ENCODE measurements around the gene GREB1L. TPM values are rescaled to one million over a fixed set of nuclear protein-coding genes. Genes with fewer than 3 reads are reported as not detected.

Gene GREB1L
- total RNA-seq, 1 donor from 2014 or later, result 8.0 TPM

DNA sequence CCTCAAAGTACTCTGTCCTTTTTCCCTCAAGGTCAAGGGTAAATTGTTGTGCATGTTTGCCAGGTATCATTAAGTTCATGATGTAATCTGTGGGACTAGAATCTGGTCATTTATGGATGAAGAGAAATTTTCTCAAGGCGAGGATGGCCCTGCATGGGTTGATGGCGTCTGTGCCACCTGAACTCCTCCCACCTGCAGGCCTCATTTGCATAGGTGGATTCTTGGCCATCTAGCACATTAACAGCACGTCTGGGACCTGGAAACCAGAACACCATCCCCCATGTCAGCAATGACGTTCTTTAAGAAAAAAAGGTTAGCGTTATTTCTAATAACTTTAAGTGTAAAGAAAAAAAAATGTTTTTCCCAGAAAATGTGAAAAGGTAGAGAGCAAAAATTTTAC, 212.7 kb downstream of the GREB1L start:
- intact Hi-C loops (cut with DNase I), result no loop called here
- no peak for DNase-seq
- ATAC-seq (ENCODE audit: poor library complexity), result no peak

DNA sequence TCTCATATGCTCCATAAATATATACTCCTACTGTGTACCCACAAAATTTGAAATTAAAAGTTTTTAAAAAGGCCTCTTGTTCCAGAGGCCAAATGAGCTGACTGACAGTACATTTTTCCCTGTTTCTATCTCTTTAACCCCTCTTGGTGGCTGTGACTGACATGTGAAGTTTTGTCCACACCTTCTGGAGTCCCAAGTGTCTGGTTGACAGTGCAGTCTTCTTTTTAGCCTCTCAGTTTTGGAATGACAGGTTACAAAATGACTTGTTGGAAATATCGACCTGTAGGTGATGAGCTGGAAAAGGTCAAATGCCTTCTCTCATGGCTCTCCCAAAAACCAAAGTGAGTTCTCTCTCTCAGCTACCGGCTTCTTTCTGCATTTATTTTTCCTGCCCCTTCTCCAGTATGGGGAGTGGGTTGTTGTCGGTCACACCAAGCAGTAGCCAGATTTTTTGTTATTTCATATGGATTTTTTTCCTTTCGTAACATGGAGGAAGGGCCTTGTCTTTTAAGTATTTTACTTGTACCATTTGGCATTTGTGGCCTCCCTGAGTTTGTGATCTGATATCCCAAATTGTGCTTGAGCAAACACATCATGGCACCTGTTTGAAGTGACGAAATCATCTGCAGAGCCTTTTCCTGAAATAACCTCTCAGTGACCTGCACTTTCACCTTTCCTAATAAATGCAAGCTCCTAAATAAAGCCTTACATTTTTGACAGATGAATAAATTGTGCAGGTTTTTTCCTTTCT, 214.6 kb downstream of the GREB1L start:
- DNase-seq, result no peak
- intact Hi-C loops (cut with DNase I), result no loop called here
- ATAC-seq (ENCODE audit: poor library complexity), result no peak

DNA sequence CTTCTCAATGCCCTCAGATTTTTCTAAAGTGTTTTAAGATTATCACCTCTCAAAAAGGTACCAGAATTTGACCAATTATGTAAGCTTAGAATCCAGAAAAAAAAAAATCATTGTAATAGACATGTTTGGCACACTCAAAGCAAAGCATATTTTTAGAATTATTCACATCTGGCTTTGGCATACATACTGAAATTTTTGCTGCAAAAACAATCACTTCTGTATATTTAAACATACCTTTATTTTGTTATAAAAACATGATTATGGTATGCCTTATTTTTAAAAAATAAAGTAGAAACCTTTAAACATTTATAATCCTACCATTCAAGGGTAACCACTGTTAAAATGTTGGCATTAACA, 215.1 kb downstream of the GREB1L start:
- intact Hi-C loops (cut with DNase I), result no loop called here
- DNase-seq, result no peak
- ATAC-seq (ENCODE audit: poor library complexity), result no peak

DNA sequence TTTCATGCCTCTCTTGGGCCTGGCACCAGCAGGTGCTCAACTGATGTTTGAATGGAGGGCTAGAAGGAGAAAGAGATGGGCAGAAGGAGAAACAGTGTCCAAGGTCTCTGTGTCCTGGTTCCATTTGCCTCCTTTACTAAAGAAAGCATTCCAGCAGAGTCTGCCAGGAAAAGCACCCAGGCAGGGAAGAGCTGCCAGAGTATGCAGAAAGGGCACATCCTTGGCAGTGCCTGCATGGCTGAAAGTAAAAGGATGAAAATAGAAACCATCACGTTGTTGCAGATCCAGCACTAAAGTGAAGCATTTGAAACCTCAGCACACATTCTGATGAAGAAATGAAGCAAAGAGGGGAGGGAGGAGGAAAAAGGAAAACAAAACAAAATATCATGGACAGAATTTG, 216.3 kb downstream of the GREB1L start:
- ATAC-seq (ENCODE audit: poor library complexity) (peak; percentile 86), DNase-seq (peak; percentile 64)
- intact Hi-C loops (cut with DNase I), result no loop called here

DNA sequence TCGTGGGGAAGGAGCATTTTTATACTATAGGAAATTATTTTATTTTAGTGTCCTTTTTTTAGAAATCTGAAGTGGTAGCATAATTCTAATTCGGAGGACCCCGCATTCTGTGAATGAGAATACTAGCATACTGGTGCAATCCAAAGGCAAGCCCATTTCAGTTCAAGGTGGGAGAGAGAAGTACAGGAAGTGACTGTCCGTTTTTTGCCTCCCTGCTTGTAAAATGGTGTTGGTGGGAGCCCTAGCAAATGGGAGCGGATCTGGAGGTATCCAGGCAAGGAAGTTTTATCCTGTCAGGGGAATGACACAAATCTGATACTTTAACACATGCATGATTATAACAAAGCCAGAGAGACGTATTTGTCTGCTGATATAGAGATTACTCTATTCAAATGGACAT, 216.8 kb downstream of the GREB1L start:
- peak; percentile 40 for ATAC-seq (ENCODE audit: poor library complexity)
- no peak for DNase-seq
- intact Hi-C loops (cut with DNase I), result no loop called here

DNA sequence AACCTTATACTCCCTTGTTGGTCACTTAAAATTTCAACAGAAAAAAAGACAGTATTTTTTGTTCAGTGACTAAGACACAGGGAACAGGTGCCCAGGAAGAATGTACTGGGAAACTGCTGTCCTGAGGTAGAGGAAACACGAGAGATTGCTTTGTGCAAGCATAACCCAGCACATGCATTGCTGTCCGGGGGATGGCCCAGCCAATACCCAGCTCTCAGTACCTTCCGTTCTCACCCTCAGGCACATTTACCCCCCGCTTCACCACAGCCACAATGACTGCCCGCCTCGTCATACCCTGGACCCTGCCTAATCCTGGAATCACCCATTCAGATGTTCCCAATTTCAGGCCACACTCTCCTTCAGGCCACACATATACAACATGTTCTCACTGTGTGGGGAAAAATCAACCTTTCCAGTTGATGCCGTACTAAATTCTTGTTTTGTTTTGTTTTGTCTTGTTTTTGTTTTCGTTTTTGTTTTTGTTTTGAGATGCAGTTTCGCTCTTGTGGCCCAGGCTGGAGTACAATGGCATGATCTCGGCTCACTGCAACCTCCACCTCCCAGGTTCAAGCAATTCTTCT, 217.8 kb downstream of the GREB1L start:
- no peak for DNase-seq
- intact Hi-C loops (cut with DNase I), result no loop called here
- ATAC-seq (ENCODE audit: poor library complexity), result peak; percentile 11

DNA sequence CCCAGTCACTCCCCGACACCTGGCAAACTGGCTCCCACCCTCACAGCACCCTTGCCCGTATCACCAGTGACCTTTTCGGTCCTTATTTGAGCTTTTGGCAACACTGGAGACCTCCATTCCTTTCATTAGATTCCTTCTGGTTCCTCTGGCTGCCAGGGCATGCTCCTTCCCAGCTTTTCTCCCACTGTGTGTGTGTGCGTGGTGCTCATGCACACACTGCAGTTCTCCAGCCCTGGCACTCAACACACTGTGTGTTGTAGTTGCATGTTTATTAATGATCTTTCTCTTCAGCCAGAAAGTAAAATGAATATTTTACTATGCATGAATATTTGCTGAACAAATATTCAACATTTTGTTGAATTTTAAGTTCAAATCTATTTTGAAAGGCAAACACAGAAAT, 219.4 kb downstream of the GREB1L start:
- intact Hi-C loops (cut with DNase I), result no loop called here
- peak; percentile 19 for ATAC-seq (ENCODE audit: poor library complexity)
- DNase-seq, result no peak

DNA sequence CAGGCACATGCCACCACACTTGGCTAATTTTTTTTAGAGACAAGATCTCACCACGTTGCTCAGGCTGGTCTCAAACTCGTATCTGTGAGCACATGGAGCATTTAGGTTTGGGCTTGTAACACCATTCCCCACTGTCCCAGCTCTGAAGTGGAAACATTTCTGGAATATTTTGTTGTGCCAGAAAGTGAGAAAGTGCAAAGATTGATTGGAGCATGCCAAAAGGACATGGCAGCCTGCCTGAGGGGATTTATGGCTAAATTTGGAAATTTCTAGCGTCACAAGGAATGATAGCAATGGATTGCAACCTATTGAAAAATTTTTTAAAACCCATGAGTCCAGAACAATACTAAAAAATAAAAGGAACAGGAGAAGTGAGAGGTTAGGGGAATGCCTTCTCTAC, 221.7 kb downstream of the GREB1L start:
- ATAC-seq (ENCODE audit: poor library complexity), result no peak
- DNase-seq, result no peak
- intact Hi-C loops (cut with DNase I), result no loop called here

DNA sequence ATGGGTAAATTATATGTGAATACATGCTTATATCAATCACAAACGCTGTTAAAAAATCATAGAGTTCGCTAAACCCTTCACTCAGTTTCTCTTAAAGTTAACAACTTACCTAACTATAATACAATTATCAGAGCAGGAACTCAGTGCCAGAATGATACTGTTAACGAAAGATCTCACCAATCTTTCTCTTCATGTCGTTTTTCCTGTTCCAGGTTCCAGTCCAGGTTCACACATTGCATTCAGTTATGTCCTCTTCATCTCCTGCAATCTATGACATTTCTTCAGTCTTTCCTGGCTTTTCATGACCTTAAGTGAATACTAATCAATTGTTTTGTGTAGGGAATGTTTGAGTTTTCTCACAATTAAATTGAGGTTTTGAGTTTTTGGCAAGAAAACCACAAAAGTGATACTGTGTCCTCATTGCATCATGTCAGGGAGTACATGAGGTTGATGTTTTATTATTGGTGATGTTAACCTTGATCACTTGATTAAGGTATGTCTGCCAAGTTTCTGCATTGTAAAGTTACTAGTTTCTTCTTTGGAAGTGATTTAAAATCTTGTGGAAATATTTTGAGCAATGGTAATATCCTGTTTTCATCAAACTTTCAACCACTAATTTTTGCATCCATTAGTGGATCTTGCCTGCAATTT, 226.6 kb downstream of the GREB1L start:
- intact Hi-C loops (cut with DNase I), result no loop called here

DNA sequence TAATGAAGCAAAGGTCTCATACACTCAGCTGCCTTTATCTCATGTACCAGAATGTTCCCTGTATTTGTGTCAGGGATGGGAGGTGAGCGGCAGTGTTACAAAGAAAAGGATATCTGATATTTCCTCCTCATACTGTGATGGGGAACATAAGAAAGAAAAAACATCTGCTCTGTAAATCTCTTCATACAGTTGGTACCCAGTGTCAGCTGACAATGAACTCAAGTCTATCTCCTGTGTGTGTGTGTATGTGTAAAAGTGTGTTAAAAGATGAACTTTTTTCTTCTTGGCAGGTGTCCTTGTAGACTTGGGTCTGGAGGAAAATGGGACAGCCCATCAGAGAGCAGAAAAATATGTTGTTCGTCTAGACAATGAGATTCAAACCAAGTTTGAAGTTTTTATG, 230.7 kb downstream of the GREB1L start:
- ATAC-seq (ENCODE audit: poor library complexity), result no peak
- intact Hi-C loops (cut with DNase I), result no loop called here
- no peak for DNase-seq

More for the DNA sequence above, 226.6 kb downstream of the GREB1L start:
- ATAC-seq (ENCODE audit: poor library complexity) (no peak), DNase-seq (no peak)

DNA sequence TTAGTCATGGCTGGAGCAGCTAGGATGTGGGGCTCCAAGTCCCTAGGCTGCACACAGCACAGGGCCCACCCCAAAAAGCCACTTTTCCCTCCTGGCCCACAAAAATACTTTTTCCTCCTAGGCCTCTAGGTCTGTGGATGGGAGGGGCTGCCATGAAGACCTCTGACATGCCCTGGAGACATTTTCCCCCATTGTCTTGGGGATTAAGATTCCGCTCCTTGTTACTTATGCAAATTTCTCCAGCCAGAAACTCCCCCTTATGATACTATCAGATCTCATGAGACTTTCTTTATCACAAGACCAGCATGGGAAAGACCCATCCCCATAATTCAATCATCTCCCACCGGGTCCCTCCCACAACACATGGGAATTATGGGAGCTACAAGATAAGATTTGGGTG, 232.6 kb downstream of the GREB1L start:
- no peak for ATAC-seq (ENCODE audit: poor library complexity)
- intact Hi-C loops (cut with DNase I), result no loop called here
- DNase-seq, result no peak

DNA sequence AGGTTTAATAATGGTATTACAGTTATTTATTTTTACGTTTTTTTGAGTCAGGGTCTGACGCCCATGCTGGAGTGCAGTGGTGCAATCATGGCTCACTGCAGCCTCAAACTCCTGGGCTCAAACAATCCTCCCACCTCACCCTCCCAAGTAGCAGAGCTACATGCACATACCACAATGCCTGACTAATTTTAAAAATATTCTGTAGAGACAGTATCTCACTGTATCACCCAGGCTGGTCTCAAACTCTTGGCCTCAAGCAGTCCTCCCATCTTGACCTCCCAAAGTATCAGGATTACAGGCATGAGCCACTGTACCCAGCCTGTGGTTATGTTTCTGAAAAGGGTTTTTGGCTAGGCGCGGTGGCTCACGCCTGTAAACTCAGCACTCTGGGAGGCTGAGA, 237.7 kb downstream of the GREB1L start:
- ATAC-seq (ENCODE audit: poor library complexity), result no peak
- intact Hi-C loops (cut with DNase I), result no loop called here
- no peak for DNase-seq

DNA sequence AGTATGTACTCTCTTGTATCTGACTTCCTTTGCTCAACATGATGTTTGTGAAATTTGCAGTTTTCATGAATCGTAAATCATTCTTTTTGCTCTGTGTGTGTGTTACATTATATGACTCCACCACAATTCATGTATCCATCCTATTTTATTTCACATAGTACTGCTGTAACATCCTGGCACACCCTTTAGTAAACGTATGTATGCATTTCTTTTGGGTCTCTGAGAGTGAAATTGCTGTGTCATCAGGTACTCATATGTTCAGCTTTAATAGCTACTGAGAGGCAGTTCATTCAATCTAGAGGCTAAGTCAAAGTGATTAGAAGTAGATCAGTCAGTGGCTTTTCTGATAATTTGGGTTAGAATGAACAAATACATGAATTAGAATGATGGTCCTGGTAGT, 239.7 kb downstream of the GREB1L start:
- DNase-seq, result no peak
- intact Hi-C loops (cut with DNase I), result no loop called here
- ATAC-seq (ENCODE audit: poor library complexity), result no peak

DNA sequence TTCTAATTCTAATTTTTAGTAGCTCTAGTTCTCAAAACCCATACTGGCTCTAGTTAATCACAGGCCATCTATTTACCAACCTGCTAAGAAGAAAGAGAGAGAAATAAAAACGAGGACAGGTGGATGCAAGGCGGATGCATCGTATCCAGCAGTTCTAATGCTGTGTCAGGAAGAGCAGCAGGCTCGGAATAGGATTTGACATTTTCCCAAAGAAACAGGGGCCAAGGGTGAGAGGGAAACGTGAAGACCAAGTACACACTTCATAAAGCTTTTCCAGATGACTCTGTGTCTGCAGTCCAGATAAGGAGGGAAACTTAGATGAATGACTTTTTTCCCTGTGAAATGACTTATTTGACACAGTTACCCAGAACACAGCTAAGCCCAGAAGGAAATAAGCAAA, 241.0 kb downstream of the GREB1L start:
- intact Hi-C loops (cut with DNase I), result no loop called here
- DNase-seq (no peak), ATAC-seq (ENCODE audit: poor library complexity) (no peak)

DNA sequence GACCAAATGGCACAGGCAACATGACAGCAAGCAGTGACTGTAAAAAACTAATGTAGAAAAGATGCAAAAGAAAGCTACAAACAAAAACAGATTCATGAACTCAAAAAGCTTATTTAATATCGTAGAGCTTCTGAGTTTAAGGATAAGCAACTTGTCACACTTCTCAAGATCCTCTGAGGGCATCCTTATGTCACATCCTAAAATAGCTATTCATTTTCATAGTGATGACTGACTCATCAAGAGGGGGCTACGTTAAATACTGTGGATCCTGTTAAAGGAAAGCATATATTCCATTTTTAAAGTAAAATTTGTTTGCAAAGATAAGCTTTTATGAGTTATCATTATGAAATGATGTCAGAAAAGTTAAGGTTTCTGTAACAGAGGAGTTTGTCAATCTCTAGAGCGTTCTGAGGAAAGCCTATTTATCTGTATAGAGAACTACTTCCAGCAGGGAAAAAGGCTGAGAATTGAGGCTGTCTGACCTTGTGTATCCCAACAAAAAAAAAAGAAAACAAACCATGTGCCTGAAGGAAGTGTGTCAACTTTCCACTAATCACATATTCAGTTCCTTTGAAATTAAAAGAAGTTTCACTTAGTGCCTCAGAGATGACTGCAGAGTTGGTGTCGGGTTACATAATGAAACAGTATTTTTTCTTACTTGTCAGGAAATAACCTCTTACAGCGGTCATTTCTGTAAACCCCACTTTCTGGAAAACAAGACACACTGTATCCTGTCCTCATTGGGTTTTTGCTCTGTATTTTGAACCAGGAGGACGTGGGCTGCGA, 243.0 kb downstream of the GREB1L start:
- DNase-seq (no peak), ATAC-seq (ENCODE audit: poor library complexity) (no peak)
- intact Hi-C loops (cut with DNase I), result no loop called here

DNA sequence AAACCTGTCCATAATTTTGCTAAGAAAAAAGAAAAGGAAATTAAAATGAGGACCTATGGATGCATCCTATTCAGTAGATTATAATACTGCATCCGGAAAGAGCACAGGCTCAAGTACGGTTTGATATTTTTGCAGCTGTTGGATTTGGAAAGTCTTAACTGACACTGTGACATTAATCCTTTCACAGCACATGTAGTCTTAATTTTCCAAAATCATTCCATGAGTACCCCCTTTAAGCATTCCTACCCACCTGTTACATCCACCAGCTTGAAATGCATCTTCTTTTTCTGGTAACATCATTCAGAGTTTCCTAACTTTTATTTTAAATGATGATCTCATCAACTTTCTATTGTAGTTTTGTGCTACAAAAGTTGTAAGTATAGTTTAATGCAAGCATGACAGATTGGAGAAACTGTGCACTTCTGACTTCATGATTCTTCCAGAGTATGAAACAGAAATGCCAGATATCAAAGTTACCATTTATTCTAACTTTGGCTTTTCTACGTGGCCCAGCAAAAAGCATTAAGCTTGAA, 244.9 kb downstream of the GREB1L start:
- ATAC-seq (ENCODE audit: poor library complexity), result no peak
- no peak for DNase-seq
- intact Hi-C loops (cut with DNase I), result no loop called here

DNA sequence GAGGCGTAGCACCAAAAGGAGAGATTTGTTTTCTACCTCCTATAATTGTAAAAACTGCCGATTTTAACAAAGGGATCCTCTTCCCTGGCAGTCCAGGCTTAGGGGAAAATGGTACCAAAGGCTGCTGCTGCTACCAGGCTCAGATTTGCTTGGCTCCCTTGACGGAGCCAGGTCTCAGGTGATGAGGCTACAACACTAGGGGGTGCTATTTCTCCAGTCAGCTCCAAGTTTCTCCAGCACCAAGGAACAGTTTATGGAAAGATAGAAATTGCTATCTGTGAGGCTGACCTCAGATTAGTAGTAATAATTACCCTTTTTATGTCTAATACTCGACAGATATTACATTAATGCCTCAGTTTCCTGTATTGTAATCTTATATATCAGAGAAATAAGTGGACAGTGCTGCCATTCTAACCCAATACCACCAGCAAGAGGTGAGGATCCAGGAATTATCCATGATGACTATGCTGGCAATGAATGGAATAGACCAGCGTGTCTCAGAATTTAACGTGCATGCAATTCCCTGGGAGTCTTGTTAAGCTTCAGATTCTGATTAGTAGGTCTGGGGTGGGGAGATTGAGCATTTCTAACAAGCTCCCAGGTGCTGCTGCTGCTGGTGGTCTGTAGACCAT, 247.2 kb downstream of the GREB1L start:
- intact Hi-C loops (cut with DNase I), result no loop called here
- peak; percentile 85 for ATAC-seq (ENCODE audit: poor library complexity)
- DNase-seq, result no peak

DNA sequence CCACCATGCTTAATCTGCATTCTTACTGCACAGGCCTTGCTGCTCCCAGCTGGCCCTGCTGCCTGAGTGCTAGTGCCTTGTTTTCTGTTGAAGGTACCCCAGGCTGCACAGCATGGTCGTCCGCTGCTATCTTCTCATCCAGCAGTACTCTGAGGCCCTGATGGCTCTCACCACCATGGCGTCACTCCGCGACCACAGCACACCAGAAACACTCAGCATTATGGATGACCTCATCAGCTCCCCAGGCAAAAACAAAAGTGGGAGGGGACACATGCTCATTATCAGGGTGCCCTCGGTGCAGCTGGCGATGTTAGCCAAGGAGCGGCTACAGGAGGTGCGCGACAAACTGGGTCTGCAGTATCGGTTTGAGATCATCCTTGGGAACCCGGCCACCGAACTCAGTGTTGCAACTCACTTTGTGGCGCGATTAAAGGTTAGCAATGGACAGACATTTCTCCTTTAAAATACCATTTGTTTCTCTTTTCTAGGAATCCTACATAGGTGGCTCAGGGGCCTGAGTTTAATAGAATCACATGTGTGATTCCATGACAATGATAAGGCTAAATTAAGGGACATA, 248.0 kb downstream of the GREB1L start:
- intact Hi-C loops (cut with DNase I), result no loop called here

DNA sequence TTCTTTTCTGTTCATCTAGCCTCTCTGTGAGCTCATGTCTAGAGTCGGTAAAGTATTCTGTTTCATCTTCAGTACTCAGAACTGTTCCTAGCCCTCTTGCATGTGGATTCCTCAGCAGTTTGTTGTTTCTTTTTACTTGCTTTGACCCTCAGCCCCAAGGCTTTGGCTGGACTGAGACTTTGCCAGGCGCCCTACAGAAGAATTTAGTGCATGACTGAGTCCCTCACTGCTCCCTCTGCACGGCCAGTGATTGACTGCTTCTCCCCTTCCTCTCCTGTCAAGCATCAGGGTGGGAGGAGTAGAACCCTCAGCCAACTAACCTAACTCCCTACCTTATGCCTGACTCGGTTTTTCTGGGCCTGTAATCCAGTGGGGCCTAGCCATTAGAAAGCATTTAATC, 248.7 kb downstream of the GREB1L start:
- intact Hi-C loops (cut with DNase I), result no loop called here
- ATAC-seq (ENCODE audit: poor library complexity), result no peak
- no peak for DNase-seq

More for the DNA sequence above, 248.0 kb downstream of the GREB1L start:
- no peak for ATAC-seq (ENCODE audit: poor library complexity)
- DNase-seq, result no peak

Data from Right ventricle myocardium superior (tissue), 1 donor.